Measurements from ENCODE around the gene TNFRSF21. TPM values are rescaled to one million over a fixed set of nuclear protein-coding genes. Genes with fewer than 3 reads are reported as not detected.

TNFRSF21 gene
- total and polyA plus RNA-seq, 9 of the 15 experiments (the other 6 are each of a cell fraction or from before 2014, with no cell fraction given) = 0.63 to 5.7 (median 2.2) TPM

DNA sequence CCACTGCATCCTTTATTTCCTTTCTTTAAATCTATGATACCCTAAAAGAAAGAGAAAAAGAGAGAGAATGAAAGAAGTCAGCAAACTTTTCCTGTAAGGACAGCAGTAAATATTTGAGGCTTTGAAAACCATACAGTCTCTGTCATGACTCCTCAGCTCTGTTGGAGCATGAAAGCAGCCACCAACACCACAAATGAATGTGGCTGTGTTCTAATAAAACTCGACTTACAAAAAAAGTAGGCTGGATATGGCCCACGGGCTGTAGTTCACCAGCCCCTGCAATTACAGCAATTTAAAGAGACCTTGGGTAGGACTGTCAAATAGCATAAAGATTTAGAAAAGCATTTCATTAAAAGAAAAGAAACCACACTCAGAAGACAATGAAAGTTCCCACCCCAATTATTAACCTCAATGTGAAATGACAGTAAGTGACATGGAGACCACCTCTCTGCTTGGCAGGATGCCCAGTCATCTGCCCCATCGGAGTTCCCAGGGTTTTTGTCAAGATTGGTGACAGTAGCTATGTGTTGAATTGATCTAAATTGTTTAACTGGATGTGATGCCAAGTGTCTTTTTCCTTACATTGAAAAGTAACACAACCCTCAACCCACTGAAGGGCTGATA is 50.9 kb downstream of the TNFRSF21 start:
- no TSS peak for BruUV-seq (replicated peaks)
- H3K4me2 ChIP-seq (ENCODE audit: insufficient read depth, low read length) = no peak overlapping the region
- H4K20me1 ChIP-seq (replicated peaks; ENCODE audit: control insufficient read depth, insufficient read depth, low read length) = no peaks in the 10 kb centered on the region
- intact Hi-C loops (cut with micrococcal nuclease) (no loop called here), in situ Hi-C loops (cut with MboI) (no loop called here)
- FAIRE-seq (no peak), ATAC-seq (no peak), DNase-seq (ENCODE audit: extremely low read depth in 1 of 4, low spot score in 3 of 4) (no peak)
- POLR2A ChIA-PET = interaction anchor here (0.9 to 1.1 kb wide), 2 partner anchors 9 to 19 kb away, joined by 3 read pairs; no protein-coding TSS in a partner anchor
- no peaks in the 10 kb centered on the region for H3K36me3 ChIP-seq (ENCODE audit: control insufficient read depth, insufficient read depth, low read length)
- TF ChIP-seq HIVEP1 (CRISPR knock-in tag; IDR thresholded peaks at IDR 0.05) (no peak), NFIC (IDR thresholded peaks at IDR 0.05) (peak; percentile 33; the same call in 1 of the 2 replicates)
- H3K9me3 ChIP-seq (replicated peaks; ENCODE audit: control insufficient read depth, insufficient read depth, low read depth, low read length) = no peaks in the 10 kb centered on the region
- CTCF ChIA-PET (ENCODE audit: low intra/inter-chr PET ratio) = no interaction called here
- no peaks in the 10 kb centered on the region for H3K27me3 ChIP-seq (ENCODE audit: control insufficient read depth in 2 of 2, insufficient read depth in 2 of 2, low read length in 2 of 2)
- H3K79me2 ChIP-seq (ENCODE audit: control insufficient read depth, insufficient read depth, low read length) = no peaks in the 10 kb centered on the region
- no peak overlapping the region for H3K27ac ChIP-seq (ENCODE audit: extremely low read depth, low read depth, low read length)
- no peak overlapping the region for H3K9ac ChIP-seq (ENCODE audit: insufficient read depth in 1 of 2, low read depth in 2 of 2, low read length in 2 of 2)
- H2AFZ ChIP-seq (ENCODE audit: low read depth, low read length) = no peak overlapping the region
- no peaks in the 10 kb centered on the region for H3K4me1 ChIP-seq (replicated peaks in 1 of 2; ENCODE audit: control insufficient read depth in 2 of 2, insufficient read depth in 2 of 2, low read length in 2 of 2)
- no peaks in the 10 kb centered on the region for H3K9me1 ChIP-seq (ENCODE audit: control insufficient read depth, insufficient read depth, low read length)
- WGBS (ENCODE audit: insufficient coverage, low coverage, missing lambda C conversion rate) = 13% methylated on average over 3 of the region's 3 CpGs
- H3K4me3 ChIP-seq = no peak overlapping the region

DNA sequence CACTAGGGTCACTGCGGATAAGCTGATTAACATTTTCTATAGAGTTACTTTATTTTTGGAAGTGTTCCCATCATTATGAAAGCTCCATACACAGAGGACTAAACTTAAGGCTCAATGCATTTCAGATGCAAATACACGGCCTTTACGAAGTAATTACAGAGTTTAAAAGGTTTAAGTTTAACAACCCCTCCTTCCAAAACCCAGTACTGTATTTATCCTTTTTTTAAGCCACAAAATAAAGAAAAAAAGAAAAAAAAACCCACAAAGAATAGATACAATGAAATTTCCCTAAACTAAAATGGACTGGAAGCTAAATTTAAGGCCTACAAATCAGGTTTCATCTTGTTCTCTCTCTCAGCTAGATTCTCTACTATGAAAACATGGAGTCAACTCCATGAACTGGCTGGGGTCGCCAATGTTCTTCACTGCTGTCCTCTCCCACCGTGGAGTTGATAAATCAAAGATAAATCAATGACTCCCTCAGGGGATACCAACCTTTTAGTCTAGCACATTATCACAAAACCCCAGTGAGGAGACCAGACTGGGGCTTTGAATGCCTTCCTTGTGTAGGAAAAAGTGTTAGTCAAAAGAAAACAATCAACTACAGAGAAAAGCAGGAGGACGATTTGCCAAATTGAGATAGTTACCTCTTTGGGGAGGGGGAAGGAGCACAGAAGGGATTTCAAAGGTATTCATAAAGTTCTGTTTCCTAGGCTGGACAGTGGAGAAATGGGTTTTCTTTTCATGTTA is 52.5 kb downstream of the TNFRSF21 start:
- POLR2A ChIA-PET = interaction anchor here (1.1 kb wide), 1 partner anchor 10 kb away, joined by 4 read pairs; no protein-coding TSS in a partner anchor
- H3K36me3 ChIP-seq (ENCODE audit: control insufficient read depth, insufficient read depth, low read length) = no peaks in the 10 kb centered on the region
- no peak for ATAC-seq

More for the DNA sequence above, 52.5 kb downstream of the TNFRSF21 start:
- Histone ChIP-seq H3K79me2 (ENCODE audit: control insufficient read depth, insufficient read depth, low read length) (no peaks in the 10 kb centered on the region), H3K4me3 (no peak overlapping the region), H3K27ac (ENCODE audit: extremely low read depth, low read depth, low read length) (no peak overlapping the region), H3K4me1 (replicated peaks in 1 of 2; ENCODE audit: control insufficient read depth in 2 of 2, insufficient read depth in 2 of 2, low read length in 2 of 2) (peaks cover 0 to 3% of the 10 kb centered on the region in 2 experiments; a peak in 1 of 5 replicates), H2AFZ (ENCODE audit: low read depth, low read length) (no peak overlapping the region), H3K9me3 (replicated peaks; ENCODE audit: control insufficient read depth, insufficient read depth, low read depth, low read length) (no peaks in the 10 kb centered on the region), H3K9me1 (ENCODE audit: control insufficient read depth, insufficient read depth, low read length) (no peaks in the 10 kb centered on the region), H4K20me1 (replicated peaks; ENCODE audit: control insufficient read depth, insufficient read depth, low read length) (no peaks in the 10 kb centered on the region), H3K9ac (ENCODE audit: insufficient read depth in 1 of 2, low read depth in 2 of 2, low read length in 2 of 2) (no peak overlapping the region), H3K4me2 (ENCODE audit: insufficient read depth, low read length) (no peak overlapping the region), H3K27me3 (ENCODE audit: control insufficient read depth in 2 of 2, insufficient read depth in 2 of 2, low read length in 2 of 2) (no peaks in the 10 kb centered on the region)
- TF ChIP-seq XRCC5 (IDR thresholded peaks at IDR 0.05; ENCODE audit: low read depth, low read length) = no peak
- TF ChIP-seq ZNF699 (CRISPR knock-in tag; IDR thresholded peaks at IDR 0.05; ENCODE audit: insufficient replicate concordance) = no peak
- TF ChIP-seq, protein P1, sequence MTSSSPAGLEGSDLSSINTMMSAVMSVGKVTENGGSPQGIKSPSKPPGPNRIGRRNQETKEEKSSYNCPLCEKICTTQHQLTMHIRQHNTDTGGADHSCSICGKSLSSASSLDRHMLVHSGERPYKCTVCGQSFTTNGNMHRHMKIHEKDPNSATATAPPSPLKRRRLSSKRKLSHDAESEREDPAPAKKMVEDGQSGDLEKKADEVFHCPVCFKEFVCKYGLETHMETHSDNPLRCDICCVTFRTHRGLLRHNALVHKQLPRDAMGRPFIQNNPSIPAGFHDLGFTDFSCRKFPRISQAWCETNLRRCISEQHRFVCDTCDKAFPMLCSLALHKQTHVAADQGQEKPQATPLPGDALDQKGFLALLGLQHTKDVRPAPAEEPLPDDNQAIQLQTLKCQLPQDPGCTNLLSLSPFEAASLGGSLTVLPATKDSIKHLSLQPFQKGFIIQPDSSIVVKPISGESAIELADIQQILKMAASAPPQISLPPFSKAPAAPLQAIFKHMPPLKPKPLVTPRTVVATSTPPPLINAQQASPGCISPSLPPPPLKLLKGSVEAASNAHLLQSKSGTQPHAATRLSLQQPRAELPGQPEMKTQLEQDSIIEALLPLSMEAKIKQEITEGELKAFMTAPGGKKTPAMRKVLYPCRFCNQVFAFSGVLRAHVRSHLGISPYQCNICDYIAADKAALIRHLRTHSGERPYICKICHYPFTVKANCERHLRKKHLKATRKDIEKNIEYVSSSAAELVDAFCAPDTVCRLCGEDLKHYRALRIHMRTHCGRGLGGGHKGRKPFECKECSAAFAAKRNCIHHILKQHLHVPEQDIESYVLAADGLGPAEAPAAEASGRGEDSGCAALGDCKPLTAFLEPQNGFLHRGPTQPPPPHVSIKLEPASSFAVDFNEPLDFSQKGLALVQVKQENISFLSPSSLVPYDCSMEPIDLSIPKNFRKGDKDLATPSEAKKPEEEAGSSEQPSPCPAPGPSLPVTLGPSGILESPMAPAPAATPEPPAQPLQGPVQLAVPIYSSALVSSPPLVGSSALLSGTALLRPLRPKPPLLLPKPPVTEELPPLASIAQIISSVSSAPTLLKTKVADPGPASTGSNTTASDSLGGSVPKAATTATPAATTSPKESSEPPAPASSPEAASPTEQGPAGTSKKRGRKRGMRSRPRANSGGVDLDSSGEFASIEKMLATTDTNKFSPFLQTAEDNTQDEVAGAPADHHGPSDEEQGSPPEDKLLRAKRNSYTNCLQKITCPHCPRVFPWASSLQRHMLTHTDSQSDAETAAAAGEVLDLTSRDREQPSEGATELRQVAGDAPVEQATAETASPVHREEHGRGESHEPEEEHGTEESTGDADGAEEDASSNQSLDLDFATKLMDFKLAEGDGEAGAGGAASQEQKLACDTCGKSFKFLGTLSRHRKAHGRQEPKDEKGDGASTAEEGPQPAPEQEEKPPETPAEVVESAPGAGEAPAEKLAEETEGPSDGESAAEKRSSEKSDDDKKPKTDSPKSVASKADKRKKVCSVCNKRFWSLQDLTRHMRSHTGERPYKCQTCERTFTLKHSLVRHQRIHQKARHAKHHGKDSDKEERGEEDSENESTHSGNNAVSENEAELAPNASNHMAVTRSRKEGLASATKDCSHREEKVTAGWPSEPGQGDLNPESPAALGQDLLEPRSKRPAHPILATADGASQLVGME (CRISPR knock-in tag; IDR thresholded peaks at IDR 0.05) = no peak
- TF ChIP-seq SPI1 (IDR thresholded peaks at IDR 0.05; ENCODE audit: borderline replicate concordance, low read depth, low read length) = no peak
- no peak for TF ChIP-seq MAFF (IDR thresholded peaks at IDR 0.05; ENCODE audit: low read length)
- no peak for TF ChIP-seq ZNF77 (CRISPR knock-in tag; IDR thresholded peaks at IDR 0.05)
- CTCF ChIA-PET (ENCODE audit: low intra/inter-chr PET ratio) = no interaction called here
- DNase-seq (ENCODE audit: extremely low read depth in 1 of 4, low spot score in 3 of 4) = no peak
- WGBS (ENCODE audit: insufficient coverage, low coverage, missing lambda C conversion rate) = 42% methylated on average over 6 of the region's 6 CpGs
- in situ Hi-C loops (cut with MboI) (no loop called here), intact Hi-C loops (cut with micrococcal nuclease) (no loop called here)
- no TSS peak for BruUV-seq (replicated peaks)
- FAIRE-seq = no peak
